Ureter (tissue), 1 donor: ENCODE measurements around the gene HOXA3. TPM values are rescaled to one million over a fixed set of nuclear protein-coding genes. Genes with fewer than 3 reads are reported as not detected.
A peak's percentile ranks its signal among the peaks of the same experiment; 100 is the strongest.

Experiments
- DNase-seq: peaks from one replicate; pipeline ENCODE4 v3.0.0-alpha.2; 2020; ENCODE audit warnings: low spot score
- total RNA-seq: library from RNA; stranded (reverse); gene quantifications from one replicate; pipeline ENCODE4 v1.2.4, GENCODE V29; 2023
- donor health status: DM: yes; HTN: yes; CAD: no.

HOXA3 gene
- total RNA-seq, 1 donor from 2014 or later, result 16.0 TPM

DNA sequence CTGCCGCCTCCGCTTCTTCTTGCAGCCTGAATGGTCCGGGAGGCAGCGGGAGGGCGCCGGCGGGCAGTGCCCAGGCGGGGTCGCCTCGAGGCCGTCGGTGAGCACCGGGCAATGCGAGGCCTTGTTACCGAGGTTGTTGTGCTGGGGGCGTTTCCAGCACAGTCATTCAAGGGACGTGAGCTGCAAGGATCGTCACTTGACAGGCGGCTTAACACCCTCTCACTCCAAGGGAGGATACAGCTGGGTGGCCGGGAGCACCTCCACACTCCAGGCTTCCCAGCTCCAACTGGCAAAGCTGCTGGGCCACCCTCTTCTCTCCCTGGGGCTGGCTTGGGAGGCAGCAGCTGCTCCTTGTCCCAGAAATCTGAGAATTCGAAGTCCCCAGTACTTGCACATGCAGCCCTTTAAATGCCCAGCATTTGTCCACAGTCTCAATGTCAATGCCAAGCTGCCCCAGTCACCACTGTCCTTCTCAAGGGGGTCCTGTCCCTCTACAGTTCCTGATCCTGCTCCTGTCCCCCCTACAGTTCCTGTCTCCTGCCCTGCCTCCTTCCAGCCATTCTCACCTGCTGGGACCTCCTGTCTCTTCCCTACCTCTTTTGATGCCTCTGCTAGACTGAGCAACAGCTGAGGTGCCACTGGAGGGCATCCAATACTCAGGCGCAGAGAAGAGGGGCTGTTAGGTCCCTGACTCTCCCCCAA lies 37.1 kb upstream of the HOXA3 start:
- peak; percentile 61 for DNase-seq

- peak; percentile 58 for DNase-seq
Observed at GRCh38 chr7:27188386-27189294, 36.3 kb upstream of the HOXA3 start.

DNA sequence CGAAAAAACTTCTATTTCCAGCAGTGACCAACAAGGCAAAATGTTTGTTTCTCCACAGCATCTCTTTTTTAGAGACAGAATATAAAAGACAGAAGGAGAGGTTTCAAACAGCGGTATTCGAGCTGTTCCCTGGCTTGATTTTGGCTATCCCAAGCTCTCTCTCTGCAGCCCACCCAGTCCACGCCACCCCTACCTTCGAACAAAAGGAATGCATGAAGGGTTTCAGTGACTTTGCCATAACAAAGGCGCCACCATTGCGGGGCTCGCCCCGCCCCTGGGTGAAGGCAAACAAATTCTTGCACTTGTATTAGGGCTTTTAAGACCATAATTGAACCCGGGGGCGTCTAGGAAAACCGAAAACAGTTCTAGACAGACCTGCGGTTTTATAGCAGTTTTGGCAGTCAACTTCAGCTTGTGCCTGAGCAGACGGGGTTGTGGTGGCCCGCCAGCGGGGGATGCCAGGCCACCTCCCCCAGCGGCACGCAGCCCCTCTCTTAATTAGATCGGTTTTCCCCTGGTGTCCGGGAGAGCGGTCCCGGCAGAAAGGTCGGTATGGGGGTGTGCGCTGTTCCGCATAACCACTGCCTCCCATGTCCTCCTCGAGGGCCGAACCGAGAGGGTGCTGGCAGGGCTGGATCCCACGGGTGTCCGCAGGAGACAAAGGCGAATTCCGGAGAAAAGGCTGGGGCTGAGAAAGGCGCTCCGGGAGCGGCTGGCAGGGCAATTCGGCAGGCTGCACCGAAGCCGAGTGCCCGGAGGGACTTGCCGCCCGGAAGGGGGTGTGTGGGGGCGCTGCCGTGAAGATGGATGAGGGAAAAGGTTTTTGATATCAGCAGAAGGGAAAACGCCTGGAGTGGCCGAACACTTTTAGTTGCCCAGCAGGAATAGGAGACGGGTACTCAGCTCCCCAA lies 35.3 kb upstream of the HOXA3 start:
- peak; percentile 42 for DNase-seq

GRCh38 chr7:27186668-27187474 lies 34.5 kb upstream of the HOXA3 start:
- DNase-seq, result no peak

DNA sequence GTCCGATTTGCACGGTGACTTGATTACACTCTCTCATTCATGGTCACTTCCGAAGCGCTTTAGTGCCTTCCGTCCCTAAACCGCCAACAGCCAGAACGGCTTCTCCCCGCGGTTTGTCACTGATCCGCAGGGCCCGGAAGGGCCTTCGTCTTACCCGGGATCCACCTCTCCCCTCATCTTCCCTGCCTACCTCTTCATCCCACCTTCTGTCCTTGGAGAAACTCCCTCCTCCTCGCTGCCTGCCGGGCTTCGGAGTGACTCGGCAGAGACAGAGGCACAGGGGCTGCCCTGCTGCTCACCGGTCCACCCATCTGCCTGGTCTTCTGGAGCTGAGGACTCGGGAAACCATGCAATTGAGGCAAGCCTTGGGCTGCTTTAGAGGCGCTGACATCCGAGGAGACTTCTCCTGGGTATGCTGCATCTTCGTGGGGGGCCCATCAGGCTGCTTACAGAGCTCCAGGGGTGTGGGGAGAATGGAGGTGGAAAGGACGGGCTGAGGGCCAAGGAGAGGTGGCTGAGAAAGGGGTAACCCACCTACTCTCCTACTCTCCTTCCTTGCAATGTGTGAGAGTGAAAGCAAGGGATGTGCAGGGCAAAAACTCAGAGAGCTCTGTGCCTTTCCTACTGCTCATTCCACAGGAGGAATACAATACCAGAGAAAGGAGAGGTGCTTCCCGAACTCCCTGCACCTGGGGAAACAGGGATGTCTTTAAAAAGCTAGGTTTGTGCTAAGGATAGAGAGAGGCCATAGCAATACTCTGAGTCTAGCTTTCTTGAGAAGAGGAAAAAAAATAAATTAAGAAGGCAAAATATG lies 33.7 kb upstream of the HOXA3 start:
- DNase-seq, result peak; percentile 48

DNA sequence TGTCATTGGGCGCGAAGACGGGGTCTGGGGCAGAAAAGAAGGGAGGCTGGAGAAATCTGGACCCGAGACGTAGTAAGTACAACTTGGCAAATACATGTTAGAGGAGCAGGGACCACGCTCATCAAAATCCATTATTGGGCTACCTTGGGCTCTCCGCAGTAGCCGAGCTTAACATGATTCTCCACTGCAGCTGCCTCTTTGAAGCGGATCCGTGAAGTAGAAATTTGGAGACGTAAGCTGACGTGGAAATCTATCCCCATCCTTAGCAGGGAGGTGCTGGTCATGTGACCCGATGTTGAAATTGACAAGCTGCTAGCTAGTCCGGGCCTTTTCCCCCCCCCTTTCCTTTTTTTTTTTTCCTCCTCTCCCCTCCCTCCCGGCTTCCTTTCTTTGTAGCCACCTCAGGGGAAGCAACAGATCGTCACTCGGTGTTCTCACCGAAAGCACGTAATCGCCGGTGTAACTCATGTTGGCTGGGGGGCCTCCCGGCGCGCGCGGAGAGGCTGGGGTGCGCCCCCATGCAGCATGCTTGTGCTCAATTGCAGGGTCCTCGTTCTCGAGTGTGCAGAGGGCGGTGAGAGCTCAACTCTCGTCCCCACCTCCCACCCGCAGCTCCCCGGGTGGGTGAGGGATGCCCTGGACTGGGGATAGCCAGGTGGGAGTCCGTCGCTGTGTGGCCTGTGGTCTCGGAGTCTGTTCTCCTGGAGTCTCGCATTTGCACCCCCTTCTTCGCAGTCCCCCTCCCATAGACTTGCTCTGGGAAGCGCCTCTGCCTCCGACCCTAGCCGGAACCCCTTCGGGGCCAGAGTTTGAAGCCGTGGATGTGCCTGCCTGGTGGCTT lies 32.9 kb upstream of the HOXA3 start, which contains the start of gene HOXA11:
Gene HOXA11 (minus strand): TSS at position 220 of the 841 bp plus-strand sequence. CDS start 88 bp downstream, at position 132.
- DNase-seq, result peak; percentile 84

DNA sequence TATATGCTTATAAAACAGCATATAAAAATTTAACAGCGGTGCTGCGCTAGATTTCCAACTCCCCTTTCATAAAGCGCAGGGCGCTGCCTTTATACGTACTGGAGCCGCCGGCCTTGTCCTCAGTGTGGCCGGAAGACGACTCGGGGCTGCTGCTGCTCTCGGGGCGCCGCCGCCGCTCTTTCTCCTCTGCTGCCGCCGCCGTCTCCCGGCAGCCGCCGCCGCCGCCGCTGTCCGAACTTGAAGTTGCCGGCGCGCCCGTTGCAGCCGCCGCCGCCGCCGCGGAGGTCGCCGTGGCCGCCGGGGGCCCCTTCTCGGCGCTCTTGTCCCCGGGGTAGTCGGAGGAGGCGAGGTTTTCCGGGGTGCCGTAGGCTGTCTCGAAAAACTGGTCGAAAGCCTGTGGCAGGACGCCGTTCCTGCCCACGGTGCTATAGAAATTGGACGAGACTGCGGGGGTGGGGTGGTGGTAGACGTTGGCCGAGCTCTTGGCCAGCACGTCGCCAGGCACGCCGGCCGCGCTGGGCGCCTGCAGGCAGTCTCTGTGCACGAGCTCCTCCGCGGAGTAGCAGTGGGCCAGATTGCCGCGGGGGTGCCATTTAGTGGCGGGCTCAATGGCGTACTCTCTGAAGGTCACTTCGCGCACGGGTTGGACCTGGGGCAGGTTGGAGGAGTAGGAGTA lies 32.1 kb upstream of the HOXA3 start:
- peak; percentile 49 for DNase-seq

GRCh38 chr7:27183682-27184336 lies 31.4 kb upstream of the HOXA3 start:
- DNase-seq, result no peak

DNA sequence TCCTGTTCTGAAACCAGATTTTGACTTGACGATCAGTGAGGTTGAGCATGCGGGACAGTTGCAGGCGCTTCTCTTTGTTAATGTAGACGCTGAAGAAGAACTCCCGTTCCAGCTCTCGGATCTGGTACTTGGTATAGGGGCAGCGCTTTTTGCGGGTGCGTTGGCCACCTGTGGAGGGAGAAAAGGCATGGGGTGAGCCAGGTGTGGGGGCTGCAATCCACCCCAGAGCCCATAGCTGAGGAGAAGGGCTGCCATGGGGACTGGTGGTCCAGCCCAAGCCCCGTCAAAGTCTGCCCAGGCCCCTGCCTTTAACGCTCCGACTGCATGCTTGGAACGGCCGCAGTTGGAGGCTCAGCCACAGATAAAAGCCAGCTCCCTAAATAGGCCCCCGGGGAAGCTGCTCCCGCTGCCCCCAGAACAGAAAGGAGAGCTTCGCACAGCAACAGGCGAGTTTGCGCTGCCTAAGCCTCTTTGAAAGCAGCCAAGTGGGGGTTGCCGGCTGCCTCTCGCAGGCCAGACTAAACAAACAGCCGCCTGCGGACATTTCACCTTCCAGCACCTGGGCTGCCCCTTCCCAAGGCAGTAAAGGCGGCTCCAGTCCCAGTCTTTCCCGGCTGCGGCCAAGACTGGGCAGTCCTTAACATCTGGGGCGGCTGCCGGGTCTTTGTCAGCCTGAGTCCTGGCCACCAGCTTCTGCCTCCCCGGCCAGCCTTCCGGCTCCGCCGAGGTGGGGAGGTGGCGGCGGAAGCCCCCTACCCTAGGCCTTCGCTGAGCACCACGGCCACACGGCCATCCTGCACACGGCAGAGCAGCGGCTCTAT lies 30.7 kb upstream of the HOXA3 start:
- peak; percentile 41 for DNase-seq

GRCh38 chr7:27182285-27182841 lies 30.0 kb upstream of the HOXA3 start:
- peak; percentile 43 for DNase-seq

GRCh38 chr7:27181795-27182275 lies 29.5 kb upstream of the HOXA3 start:
- DNase-seq, result peak; percentile 39

DNA sequence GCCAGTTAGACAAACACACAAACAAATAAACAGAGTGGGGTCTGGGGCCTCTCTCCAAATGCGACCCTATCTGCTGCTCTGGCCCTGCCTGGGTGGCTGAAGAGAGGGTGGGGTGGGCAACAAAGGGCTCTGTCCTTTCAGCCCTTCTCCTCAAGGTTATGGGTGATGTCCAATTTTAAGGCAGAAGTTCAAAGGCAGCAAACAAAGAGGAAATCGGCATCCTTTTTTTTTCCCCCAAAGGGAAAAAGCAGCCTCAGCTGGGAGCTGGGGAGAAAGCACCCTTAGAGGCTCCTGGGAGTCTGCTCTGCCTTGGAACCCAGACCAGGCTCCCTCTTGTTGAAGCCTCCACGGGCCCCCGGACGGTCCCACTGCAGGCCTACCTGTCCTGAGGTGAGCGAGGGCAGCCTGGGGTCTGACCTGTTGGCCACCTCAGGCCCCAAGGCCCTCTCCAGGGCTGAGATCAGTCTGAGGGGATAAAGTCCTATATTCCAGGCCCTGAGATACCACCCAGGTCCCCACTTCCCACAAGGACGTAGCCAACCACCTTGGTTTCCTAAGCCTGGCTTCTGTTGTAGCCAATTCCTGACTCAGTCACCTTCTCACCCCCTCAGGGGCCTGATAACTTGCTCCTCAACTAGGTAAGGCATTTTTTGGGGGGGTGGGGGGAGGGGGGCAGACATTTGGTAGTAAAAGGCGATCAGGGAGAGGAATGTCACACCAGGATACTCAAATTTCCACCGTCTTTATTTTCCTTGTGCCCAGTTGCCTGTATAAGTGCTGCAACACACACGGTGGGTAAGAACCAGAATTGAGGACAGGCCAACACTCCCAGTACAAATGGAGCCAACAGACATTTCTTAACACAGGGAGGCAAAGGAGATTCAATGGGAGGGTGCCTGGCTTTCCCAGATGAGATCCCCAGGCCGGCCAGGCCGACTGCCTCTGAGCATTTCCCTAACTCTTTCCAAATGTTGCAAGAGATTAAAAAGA lies 28.3 kb upstream of the HOXA3 start:
- peak; percentile 43 for DNase-seq

DNA sequence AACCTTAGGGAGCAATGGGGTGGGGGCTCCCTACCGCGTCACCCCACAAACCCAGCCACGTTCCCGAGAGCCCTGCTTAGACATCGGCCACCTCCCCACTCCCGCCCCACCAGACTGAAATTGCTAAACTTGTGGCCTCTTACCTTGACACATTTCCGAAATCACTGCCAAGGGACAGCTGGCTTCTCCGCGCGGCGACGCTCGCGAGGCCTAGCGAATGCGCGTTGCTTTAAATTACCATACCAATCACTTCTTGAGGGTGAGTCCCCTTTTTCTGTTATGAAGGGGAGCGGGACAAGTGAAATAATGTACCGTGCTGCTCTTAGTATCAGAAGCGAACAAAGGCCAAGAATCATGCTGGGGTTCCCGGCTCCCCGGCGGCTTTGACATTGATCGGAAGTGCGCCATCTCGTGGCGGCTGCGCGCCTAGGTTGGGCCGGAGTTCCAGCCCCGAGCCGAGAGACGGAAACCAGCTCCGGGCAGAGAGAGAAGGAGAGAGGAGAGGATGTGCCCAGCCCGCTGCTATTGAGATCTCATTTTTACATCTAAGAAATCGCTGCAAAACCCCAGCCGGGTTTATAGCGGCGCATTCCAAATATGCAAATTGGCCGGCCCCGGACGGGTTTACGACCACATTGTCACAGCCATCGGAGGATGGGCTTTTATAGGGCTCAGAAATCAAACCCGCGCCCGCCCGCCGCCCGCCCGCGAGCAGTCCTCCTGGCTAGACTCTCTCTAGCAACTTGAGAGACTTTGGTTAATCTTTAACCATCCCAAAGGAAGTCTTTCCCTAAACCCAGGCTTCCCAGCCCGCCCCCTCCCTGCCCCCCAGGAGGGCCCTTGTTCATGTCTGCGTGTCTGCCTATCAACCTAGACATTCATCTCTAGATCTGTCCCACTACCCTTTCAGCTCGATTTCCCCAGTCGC lies 27.4 kb upstream of the HOXA3 start:
- DNase-seq, result peak; percentile 85

DNA sequence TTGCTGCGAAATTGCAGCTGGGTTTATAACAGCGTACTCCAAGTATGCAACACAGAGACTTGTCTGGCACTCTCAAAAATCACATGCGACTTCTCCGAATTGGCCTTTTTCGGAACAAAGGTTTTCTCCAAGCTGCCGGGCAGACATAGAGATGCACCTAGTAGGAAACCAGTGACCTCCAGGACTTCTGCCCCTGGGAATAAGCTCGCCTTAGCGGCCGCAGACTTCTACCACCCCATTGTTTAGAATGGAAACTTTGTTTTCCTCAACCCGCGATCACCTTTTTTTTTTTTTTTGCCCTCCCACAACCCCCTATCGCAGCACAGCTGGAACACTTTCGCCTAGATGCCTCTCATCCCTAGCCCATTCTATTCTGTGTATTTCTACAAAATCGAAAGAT lies 26.6 kb upstream of the HOXA3 start:
- DNase-seq, result peak; percentile 35
